Subcutaneous adipose tissue (tissue), 4 donors: ENCODE results near the gene CPPED1. TPM values are rescaled to one million over a fixed set of nuclear protein-coding genes. Genes with fewer than 3 reads are reported as not detected.

ENCODE experiments used
- total RNA-seq, 4 donors: library from RNA; depleted of rRNA; stranded (reverse); fragments of >200 nt; gene quantifications; one replicate each; pipeline ENCODE4 v1.1.0, GENCODE V29; 2016
- TF ChIP-seq, protein P1 (sequence below): fragments of 450-650 bp; IDR thresholded peaks from one replicate; pipeline ENCODE4 v1.5.1; 2016; ENCODE audit warnings: low read depth, mild to moderate bottlenecking, control low read depth, antibody characterized with exemption, moderate library complexity

CPPED1 gene
- total RNA-seq, 4 donors from 2014 or later = 15.3 to 32.0 (median 23.3) TPM

GRCh38 chr16:12620150-12620549 lies 183.5 kb downstream of the CPPED1 start:
- TF ChIP-seq, protein P1, sequence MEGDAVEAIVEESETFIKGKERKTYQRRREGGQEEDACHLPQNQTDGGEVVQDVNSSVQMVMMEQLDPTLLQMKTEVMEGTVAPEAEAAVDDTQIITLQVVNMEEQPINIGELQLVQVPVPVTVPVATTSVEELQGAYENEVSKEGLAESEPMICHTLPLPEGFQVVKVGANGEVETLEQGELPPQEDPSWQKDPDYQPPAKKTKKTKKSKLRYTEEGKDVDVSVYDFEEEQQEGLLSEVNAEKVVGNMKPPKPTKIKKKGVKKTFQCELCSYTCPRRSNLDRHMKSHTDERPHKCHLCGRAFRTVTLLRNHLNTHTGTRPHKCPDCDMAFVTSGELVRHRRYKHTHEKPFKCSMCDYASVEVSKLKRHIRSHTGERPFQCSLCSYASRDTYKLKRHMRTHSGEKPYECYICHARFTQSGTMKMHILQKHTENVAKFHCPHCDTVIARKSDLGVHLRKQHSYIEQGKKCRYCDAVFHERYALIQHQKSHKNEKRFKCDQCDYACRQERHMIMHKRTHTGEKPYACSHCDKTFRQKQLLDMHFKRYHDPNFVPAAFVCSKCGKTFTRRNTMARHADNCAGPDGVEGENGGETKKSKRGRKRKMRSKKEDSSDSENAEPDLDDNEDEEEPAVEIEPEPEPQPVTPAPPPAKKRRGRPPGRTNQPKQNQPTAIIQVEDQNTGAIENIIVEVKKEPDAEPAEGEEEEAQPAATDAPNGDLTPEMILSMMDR = no peak

GRCh38 chr16:12618515-12618914 lies 185.2 kb downstream of the CPPED1 start:
- TF ChIP-seq, protein P1 = no peak

DNA sequence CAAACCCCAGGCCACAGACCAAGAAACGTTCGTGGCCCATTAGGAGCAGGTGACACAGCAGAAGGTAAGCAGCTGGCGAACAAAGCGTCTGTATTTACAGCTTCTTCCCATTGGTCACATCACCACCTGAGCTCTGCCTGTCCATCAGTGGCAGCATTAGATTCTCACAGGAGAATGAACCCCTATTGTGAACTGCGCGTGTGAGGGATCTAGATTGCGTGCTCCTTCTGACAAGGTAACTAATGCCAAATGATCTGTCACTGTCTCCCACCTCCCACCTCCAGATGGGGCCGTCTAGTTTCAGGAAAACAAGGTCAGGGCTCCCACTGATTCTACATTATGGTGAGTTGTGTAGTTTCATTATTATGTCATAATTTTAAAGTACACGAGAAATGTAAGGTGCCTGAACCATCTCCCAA lies 186.3 kb downstream of the CPPED1 start:
- TF ChIP-seq, protein P1 = no peak

GRCh38 chr16:12614662-12615278 lies 188.9 kb downstream of the CPPED1 start:
- TF ChIP-seq, protein P1 = no peak

DNA sequence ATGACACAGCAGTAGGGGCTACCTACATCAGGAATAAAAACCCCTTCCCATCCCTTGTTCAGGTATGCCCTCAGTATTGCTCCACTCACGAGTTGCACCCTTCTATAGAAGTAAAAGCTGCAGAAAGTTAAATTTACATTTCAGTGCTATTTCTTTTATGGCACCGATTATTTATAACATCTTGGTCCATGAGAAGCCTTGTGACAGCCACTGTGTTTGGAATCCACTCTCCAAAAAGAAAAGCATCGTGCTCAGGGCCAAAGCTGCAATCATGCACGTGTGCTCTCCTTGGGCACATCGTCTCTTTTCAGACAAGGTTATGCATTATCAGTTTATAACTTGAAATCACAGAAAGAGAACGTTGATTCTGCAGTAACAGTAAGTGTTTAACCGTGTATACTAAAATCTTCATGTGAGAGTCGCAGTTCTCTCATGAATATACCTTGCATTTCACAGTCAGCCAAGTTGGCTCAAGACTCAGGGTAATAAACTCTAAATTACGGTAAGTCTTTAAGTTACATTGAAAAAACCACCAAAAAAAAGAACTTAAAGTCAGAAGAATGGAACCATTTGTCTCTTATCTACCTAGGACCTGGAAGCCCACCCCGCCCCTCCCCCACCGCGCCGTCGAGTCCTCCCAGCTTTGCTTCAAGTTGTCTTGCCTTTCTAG lies 189.6 kb downstream of the CPPED1 start:
- TF ChIP-seq, protein P1 = no peak

- TF ChIP-seq, protein P1 = no peak
These were observed 190.3 kb downstream of the CPPED1 start for GRCh38 chr16:12613131-12613991.

GRCh38 chr16:12612598-12613101 lies 191.0 kb downstream of the CPPED1 start:
- TF ChIP-seq, protein P1 = no peak
